NCI-H1105 (cell line): Measurements from ENCODE around the gene DLX6.

Experiments used
- DNase-seq: peaks from one replicate; lab custom pipeline; 2025; lab: John Stamatoyannopoulos, UW

Gene DLX6

DNA sequence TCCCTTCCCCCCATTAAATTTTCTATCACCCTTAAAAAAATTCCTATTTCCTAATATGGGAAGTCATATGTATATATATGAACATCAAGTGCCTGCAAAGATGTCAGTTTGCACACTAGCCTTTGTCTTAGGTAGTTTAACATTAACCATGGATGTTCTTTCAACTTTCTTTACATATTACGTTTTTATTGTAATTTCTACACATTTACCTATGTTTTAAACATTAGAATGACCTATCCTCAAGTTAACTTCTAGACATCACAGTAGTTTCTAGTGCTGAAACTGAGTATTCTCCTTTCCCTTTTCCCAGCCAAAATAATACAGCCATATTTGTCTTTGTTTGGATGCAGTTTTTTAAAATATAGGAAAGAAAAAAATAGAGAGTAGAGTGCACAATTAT, 5.8 kb downstream of the DLX6 start:
- no peak for DNase-seq

GRCh38 chr7:97011536-97012364, 6.4 kb downstream of the DLX6 start:
- no peak for DNase-seq

- no peak for DNase-seq
Measured at GRCh38 chr7:97012365-97013133, 7.2 kb downstream of the DLX6 start.

GRCh38 chr7:97013134-97013844, 7.9 kb downstream of the DLX6 start:
- no peak for DNase-seq

- no peak for DNase-seq
Measured at GRCh38 chr7:97013845-97014134, 8.4 kb downstream of the DLX6 start.

DNA sequence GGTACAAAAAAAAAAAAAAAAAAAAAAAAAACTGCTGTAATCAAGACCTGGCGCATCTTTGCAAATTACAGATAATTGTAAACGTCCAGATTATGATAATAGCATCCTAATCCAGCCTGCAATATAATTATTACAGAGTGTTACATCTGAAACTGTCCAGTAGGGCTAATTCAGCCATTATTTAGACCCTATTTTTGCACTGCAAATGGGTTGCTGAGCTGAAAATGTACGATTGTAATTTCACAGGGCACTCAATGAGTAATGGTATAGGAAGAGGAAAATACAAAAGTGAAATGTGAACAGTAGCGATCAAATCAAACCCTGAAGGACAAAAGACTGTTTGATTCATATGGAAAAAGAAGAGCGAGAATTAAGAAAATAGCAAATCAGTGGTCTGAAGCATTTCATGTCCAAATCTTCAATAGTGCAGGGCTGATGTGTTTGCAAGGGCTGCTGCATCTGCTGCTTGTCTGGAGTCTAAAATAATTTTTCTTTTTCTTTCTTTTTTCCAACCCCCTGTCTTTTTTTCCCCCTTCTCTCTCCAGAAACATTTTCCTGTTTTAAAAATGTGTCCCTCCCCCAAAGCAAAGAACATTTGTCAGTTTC, 8.9 kb downstream of the DLX6 start:
- no peak for DNase-seq

DNA sequence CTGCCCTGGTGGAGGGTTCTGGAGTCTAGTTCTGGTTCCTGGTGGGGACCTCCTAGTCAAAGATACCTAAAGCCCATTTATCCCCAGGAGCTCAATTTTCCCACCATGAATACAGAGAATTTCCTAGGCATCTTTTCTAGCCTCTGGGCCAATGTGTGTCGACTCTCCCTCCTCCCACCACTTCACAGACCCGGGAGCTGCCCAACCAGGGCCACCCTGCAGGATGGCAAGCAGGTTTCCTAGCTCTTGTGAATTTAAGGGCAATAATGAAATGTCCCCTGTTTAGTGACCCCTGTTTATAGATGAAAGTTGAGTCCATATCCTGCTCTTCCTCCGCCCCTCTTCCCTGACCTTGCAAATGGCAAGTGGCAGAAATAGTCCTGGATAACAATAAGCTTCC, 9.9 kb downstream of the DLX6 start:
- DNase-seq: no peak

GRCh38 chr7:97015756-97016380, 10.5 kb downstream of the DLX6 start:
- no peak for DNase-seq

- DNase-seq: no peak
Measured at GRCh38 chr7:97016381-97017191, 11.2 kb downstream of the DLX6 start.

GRCh38 chr7:97017192-97018125, 12.1 kb downstream of the DLX6 start:
- no peak for DNase-seq

- no peak for DNase-seq
Measured at GRCh38 chr7:97018126-97018601, 12.8 kb downstream of the DLX6 start.

DNA sequence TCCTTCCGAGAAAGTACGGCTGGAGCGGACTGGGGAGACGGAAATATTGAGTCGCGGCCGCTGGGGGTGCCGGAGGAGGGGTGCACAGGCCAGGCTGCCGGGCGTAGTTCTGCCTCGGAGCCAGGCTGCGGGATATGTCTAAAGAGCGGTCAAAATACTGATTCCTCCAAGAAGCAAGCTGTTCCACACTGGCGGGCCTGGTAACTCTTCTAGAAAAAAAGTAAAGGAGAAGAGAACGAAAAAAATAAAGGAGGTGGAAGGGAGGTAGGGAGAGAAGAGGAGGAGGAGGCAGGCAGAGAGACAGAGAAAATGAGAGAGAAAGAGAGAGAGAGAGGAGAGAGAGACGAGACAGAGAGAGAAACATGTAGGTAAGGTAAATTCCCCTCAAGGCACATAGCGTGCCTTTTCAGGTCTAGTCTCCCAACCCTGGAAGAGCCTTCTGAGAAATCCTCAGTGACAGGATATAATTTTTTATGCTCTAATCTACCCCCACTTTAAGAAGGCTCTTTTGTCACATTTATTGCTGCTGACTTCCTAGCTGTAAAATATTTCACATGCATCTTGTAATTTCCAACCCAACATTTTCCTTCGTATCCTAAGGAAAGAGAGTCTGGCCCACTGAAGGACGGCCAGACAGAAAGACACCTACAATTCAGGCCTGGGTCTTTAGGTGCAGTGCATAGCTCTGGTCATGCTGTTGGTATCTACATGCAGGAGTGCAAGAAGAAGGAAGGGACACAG, 13.6 kb downstream of the DLX6 start:
- DNase-seq: no peak

GRCh38 chr7:97019710-97020225, 14.4 kb downstream of the DLX6 start:
- no peak for DNase-seq

DNA sequence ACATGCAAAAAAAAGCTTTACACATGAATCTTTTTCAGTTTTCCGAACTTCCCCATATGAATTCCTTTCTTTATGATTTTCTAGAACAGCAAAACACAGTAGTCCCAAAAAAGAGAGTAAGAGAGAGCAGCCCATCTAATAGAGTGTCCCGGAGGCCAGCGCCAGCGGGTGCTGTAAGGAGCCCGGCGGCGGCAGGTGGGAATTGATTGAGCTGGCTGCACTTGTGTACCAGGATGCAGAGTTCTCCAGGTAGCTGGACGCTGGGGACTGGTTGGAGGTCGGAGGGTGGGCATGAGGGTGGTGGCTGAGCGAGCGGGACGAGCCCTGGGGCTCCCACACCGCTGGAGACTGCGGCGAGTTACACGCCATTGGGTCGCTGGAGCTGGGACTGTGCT, 15.2 kb downstream of the DLX6 start:
- no peak for DNase-seq

GRCh38 chr7:97020996-97021746, 15.8 kb downstream of the DLX6 start:
- DNase-seq: no peak

DNA sequence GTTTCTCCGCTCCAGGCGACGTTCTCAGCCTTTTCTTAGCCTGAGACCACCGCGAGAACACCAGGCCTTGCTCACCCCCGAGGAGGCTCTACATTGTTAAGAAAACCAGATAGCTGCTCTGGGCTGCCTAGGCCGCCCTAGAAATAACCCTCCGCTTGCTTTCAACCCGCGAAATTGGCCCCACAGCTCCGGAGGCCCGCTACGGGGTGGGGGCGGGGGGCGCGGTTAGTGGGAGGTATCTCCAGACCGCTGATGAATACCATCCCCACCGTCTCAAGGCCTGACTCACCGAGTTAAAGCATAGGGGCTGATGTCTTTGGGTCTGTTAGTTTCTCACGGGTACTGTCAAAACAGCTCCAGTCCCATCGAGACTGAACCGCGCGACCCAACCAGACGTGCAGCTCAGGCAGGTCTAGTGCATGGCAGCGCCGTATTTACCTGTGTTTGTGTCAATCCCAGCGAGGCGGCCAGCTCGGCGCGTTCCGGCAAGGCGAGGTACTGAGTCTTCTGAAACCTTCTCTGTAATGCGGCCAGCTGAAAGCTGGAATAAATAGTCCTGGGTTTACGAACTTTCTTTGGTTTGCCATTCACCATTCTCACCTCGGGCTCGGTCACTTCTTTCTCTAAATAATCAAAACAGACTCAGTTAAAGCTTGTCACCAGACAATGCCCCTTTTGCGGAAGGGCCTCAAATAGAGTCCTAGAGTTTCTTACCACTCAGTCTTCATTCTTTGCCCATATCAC, 16.6 kb downstream of the DLX6 start:
- DNase-seq: no peak

DNA sequence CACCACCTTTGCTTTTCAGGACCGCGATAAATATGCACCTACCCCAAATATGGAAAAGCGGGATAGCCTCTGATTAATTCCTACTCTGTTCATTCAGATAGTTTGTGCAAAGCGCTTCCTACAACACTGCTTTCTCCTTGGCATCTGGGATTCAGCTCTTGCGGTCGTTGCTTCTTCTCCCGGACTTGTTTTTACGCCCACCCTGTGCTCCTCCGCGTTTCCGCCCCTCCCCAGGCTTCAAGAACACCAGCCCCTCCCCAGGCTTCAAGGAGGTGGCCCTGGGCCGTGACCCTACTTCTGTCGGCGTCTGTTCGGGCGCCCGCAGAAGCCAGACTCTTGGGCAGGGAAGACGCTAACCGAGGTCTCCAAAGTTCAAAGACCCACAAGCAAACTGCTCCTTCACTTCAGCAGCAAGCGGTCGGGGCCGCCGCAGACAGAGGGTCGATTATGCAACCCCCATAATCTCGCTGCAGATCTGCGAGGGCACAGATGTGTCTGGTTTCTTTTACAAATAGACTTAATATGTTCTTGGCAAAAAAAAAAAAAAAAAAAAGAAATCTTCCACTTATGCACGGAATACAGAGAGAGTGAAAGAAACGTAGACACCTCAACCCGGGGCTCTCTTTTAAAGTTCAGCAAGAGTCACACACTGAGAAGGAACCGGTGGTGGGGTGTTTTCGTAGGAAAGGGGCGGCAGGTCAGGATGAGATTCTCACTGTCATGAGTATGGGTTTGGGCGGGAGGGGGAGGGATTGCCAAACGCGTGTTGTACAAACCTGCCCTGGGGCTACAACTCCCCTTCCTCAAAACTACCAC, 17.3 kb downstream of the DLX6 start:
- no peak for DNase-seq
